Keratinocyte (primary cell): ENCODE measurements around the gene RNF13.

Source experiments
- CTCF ChIP-seq, 3 experiments: IDR thresholded peaks in 1 of 3; conservative IDR thresholded peaks in 1 of 3; optimal IDR thresholded peaks in 1 of 3; 2 replicates in 2 of 3; 3 replicates in 1 of 3; pipeline versions ENCODE3 to v1.5.1; 2011; ENCODE audit warnings: low read length in 3 of 3, mild to moderate bottlenecking in 3 of 3, moderate library complexity in 2 of 3, control low read depth in 1 of 3, inconsistent platforms in 1 of 3; ENCODE audit not compliant: insufficient read depth in 2 of 3; ENCODE audit errors: extremely low read depth in 1 of 3
- EZH2 ChIP-seq: IDR thresholded peaks from one replicate; pipeline ENCODE4 v1.6.1; 2012; ENCODE audit warnings: inconsistent platforms, mild to moderate bottlenecking, low read length, moderate library complexity

DNA sequence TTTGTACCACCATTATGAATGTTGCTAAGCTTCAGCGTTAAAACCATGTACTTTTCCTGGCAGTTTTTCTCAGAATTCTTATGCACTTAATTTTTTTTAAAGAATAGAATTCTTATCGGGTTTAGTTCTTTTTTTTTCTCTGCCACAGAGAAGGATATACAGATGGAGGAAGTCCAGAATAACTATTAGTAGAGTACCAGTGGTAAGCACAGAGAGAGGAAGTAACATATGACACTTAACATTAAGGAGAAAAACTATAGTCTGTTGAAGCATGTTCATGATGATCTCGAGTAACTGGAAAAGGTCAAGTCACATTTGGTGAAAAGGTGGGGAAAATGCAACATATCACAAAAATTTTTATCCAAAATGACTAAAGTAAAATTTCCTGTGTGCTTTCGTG is 68.9 kb downstream of the RNF13 start:
- TF ChIP-seq CTCF (optimal IDR thresholded peaks at IDR 0.05 in 1 of 3, IDR thresholded peaks at IDR 0.05 in 1 of 3, conservative IDR thresholded peaks at IDR 0.05 in 1 of 3; ENCODE audit: extremely low read depth in 1 of 3, insufficient read depth in 2 of 3, low read length in 3 of 3) = no peak
- no peak for TF ChIP-seq EZH2
